HepG2 (cell line): ENCODE data around the gene NPC1. TPM values are rescaled to one million over a fixed set of nuclear protein-coding genes. Genes with fewer than 3 reads are reported as not detected.
A peak's percentile ranks its signal among the peaks of the same experiment; 100 is the strongest.

Experiments used
- ATAC-seq: fragments of 200-7000 bp; cut with Tn5 transposase; 3 replicates; pipeline ENCODE4 v1.9.1; 2020; ENCODE audit warnings: mild to moderate bottlenecking, moderate library complexity
- BruUV-seq: library from RNA; stranded (reverse); fragments of 400-500 nt; replicated peaks from 2 replicates; lab custom pipeline; 2021; lab: Mats Ljungman, UMichigan
- CTCF ChIA-PET: fragments of 300-600 bp; formaldehyde crosslinking; extraction: SDS; loops from one replicate; lab custom pipeline; 2021; ENCODE audit warnings: low total read pairs, inconsistent platforms, low intra/inter-chr PET ratio; lab: Yijun Ruan, JAX
- POLR2A ChIA-PET: fragments of 350-600 bp; sonication (Branson Sonifier 250); formaldehyde crosslinking; loops from one replicate; lab custom pipeline; 2020; ENCODE audit warnings: antibody characterized with exemption, inconsistent platforms; lab: Yijun Ruan, JAX
- DNase-seq: peaks from one replicate; pipeline ENCODE4 v3.0.0-alpha.2; 2015; ENCODE audit warnings: low spot score
- FAIRE-seq: peaks from 3 replicates; lab custom pipeline; 2011; peaks lifted over from hg19 to GRCh38; lab: Jason Lieb, UNC
- H2AFZ ChIP-seq: one replicate; pipeline ENCODE4 v1.6.1; 2011; ENCODE audit warnings: low read length, inconsistent platforms
- H3K27ac ChIP-seq: fragments of 300-600 bp; 3 replicates; pipeline ENCODE4 v1.8.0; 2011; ENCODE audit warnings: mixed run types, mild to moderate bottlenecking, mixed read lengths, low read length, inconsistent platforms; ENCODE audit not compliant: insufficient read depth; ENCODE audit errors: extremely low read length
- H3K27me3 ChIP-seq, 2 experiments: fragments of 200-600 bp in 1 of 2; 2 replicates in 1 of 2; 3 replicates in 1 of 2; pipeline versions ENCODE4 v1.6.0 to v1.8.0; 2011; ENCODE audit warnings: low read length in 2 of 2, mild to moderate bottlenecking in 2 of 2, moderate library complexity in 2 of 2, inconsistent platforms in 1 of 2; ENCODE audit not compliant: insufficient read depth in 2 of 2, control insufficient read depth in 1 of 2
- H3K36me3 ChIP-seq, 2 experiments: fragments of 200-600 bp in 1 of 2; replicated peaks in 1 of 2; 2 replicates in 1 of 2; 3 replicates in 1 of 2; pipeline versions ENCODE4 v1.5.1 to v1.8.0; 2011; ENCODE audit warnings: low read length in 2 of 2, inconsistent platforms in 1 of 2; ENCODE audit not compliant: insufficient read depth in 2 of 2, control insufficient read depth in 1 of 2
- H3K4me1 ChIP-seq: 2 replicates; pipeline ENCODE4 v1.5.1; 2012; ENCODE audit warnings: low read length, inconsistent platforms; ENCODE audit not compliant: insufficient read depth
- H3K4me2 ChIP-seq: 2 replicates; pipeline ENCODE4 v1.6.0; 2011; ENCODE audit warnings: low read depth, low read length, inconsistent platforms
- H3K4me3 ChIP-seq, 3 experiments: fragments of 200-600 bp in 1 of 3; sonication (generic), shearing (Covaris generic) in 1 of 3; replicated peaks in 1 of 3; 2 replicates each; pipeline ENCODE4 v1.5.1; 2011 to 2016; ENCODE audit warnings: low read length in 3 of 3, inconsistent platforms in 2 of 3, low read depth in 2 of 3, mild to moderate bottlenecking in 2 of 3, control low read depth in 1 of 3, mixed read lengths in 1 of 3; ENCODE audit not compliant: insufficient read depth in 1 of 3
- H3K79me2 ChIP-seq: one replicate; pipeline ENCODE4 v1.6.1; 2011; ENCODE audit warnings: low read length, inconsistent platforms; ENCODE audit not compliant: insufficient read depth
- H3K9ac ChIP-seq: 2 replicates; pipeline ENCODE4 v1.6.0; 2011; ENCODE audit warnings: mild to moderate bottlenecking, low read depth, low read length, inconsistent platforms; ENCODE audit not compliant: insufficient read depth
- H3K9me3 ChIP-seq: 2 replicates; pipeline ENCODE4 v1.5.1; 2012; ENCODE audit warnings: mild to moderate bottlenecking, low read length
- H4K20me1 ChIP-seq: 2 replicates; pipeline ENCODE4 v1.6.0; 2011; ENCODE audit warnings: inconsistent platforms, mild to moderate bottlenecking, low read length, moderate library complexity; ENCODE audit not compliant: insufficient read depth
- AGO1 ChIP-seq: fragments of 200-400 bp; formaldehyde crosslinking; IDR thresholded peaks from 2 replicates; pipeline ENCODE4 v1.6.1; 2017; ENCODE audit warnings: mild to moderate bottlenecking, low read depth, low read length, moderate library complexity; ENCODE audit not compliant: poor library complexity, severe bottlenecking
- ATRX ChIP-seq: sonication (generic); formaldehyde crosslinking; IDR thresholded peaks from 2 replicates; pipeline ENCODE4 v1.4.0; 2020; ENCODE audit warnings: missing genetic modification reagents, borderline replicate concordance
- KDM3A ChIP-seq: IDR thresholded peaks from 2 replicates; pipeline ENCODE4 v1.6.1; 2018; ENCODE audit warnings: low read depth, missing compliant biosample characterization
- LCORL ChIP-seq, 2 experiments: fragments of 450-650 bp in 1 of 2; sonication (generic) in 1 of 2; formaldehyde crosslinking in 1 of 2; IDR thresholded peaks; 2 replicates each; pipeline versions ENCODE4 v1.5.0 to v1.6.1; 2017 to 2020; ENCODE audit warnings: antibody characterized with exemption in 1 of 2, missing genetic modification reagents in 1 of 2
- LRRFIP1 ChIP-seq: sonication (generic); formaldehyde crosslinking; conservative IDR thresholded peaks from 2 replicates; pipeline ENCODE4 v1.4.0; 2020; ENCODE audit warnings: missing genetic modification reagents
- MED8 ChIP-seq: sonication (generic); formaldehyde crosslinking; IDR thresholded peaks from 2 replicates; pipeline ENCODE4 v1.8.1; 2023; ENCODE audit warnings: mild to moderate bottlenecking, missing genetic modification reagents; ENCODE audit not compliant: insufficient replicate concordance
- MLLT10 ChIP-seq: sonication (generic); formaldehyde crosslinking; IDR thresholded peaks from 2 replicates; pipeline ENCODE4 v1.4.0; 2020; ENCODE audit warnings: missing genetic modification reagents
- NFATC3 ChIP-seq: sonication (generic); formaldehyde crosslinking; IDR thresholded peaks from 2 replicates; pipeline ENCODE4 v1.5.1; 2020; ENCODE audit warnings: mild to moderate bottlenecking, missing genetic modification reagents
- NFE2 ChIP-seq: sonication (generic); formaldehyde crosslinking; IDR thresholded peaks from 2 replicates; pipeline ENCODE4 v1.4.0; 2020; ENCODE audit warnings: missing genetic modification reagents
- PITX1 ChIP-seq: sonication (generic); formaldehyde crosslinking; IDR thresholded peaks from 2 replicates; pipeline ENCODE4 v1.5.1; 2020; ENCODE audit warnings: mild to moderate bottlenecking, missing genetic modification reagents
- PPARG ChIP-seq: conservative IDR thresholded peaks from 2 replicates; pipeline ENCODE4 v1.6.1; 2016; ENCODE audit warnings: missing biosample characterization, missing genetic modification reagents
- SALL2 ChIP-seq: sonication (generic); formaldehyde crosslinking; IDR thresholded peaks from 2 replicates; pipeline ENCODE4 v1.8.1; 2023; ENCODE audit warnings: mild to moderate bottlenecking, missing genetic modification reagents, inconsistent platforms
- TARDBP ChIP-seq: sonication (generic); formaldehyde crosslinking; IDR thresholded peaks from 2 replicates; pipeline ENCODE4 v1.8.0; 2022; ENCODE audit warnings: mild to moderate bottlenecking, missing genetic modification reagents
- TCF12 ChIP-seq, 2 experiments: fragments of 450-650 bp in 1 of 2; sonication (generic) in 1 of 2; formaldehyde crosslinking in 1 of 2; IDR thresholded peaks; 2 replicates each; pipeline versions ENCODE4 v1.6.1 to v1.8.0; 2017 to 2022; ENCODE audit warnings: antibody characterized with exemption in 1 of 2, mild to moderate bottlenecking in 1 of 2, missing genetic modification reagents in 1 of 2, moderate library complexity in 1 of 2
- ZBTB2 ChIP-seq: sonication (generic); formaldehyde crosslinking; IDR thresholded peaks from 2 replicates; pipeline ENCODE4 v1.8.0; 2022; ENCODE audit warnings: low read depth, missing genetic modification reagents
- ZKSCAN8 ChIP-seq: IDR thresholded peaks from 2 replicates; pipeline ENCODE4 v1.6.1; 2016; ENCODE audit warnings: borderline replicate concordance, missing genetic modification reagents, missing compliant biosample characterization
- ZNF24 ChIP-seq: fragments of 450-650 bp; IDR thresholded peaks from 2 replicates; pipeline ENCODE4 v1.6.1; 2017; ENCODE audit warnings: antibody characterized with exemption, mild to moderate bottlenecking
- ZNF260 ChIP-seq: sonication (generic); formaldehyde crosslinking; IDR thresholded peaks from 2 replicates; pipeline ENCODE4 v1.4.0; 2020; ENCODE audit warnings: missing genetic modification reagents, low read depth, mild to moderate bottlenecking, borderline replicate concordance
- ZNF326 ChIP-seq: sonication (generic); formaldehyde crosslinking; IDR thresholded peaks from 2 replicates; pipeline ENCODE4 v1.4.0; 2020; ENCODE audit warnings: missing genetic modification reagents, borderline replicate concordance
- ZNF468 ChIP-seq: sonication (generic); formaldehyde crosslinking; IDR thresholded peaks from 2 replicates; pipeline ENCODE4 v1.8.0; 2022; ENCODE audit warnings: mild to moderate bottlenecking, moderate library complexity, missing genetic modification reagents
- ZNF674 ChIP-seq: sonication (generic); formaldehyde crosslinking; IDR thresholded peaks from 2 replicates; pipeline ENCODE4 v1.5.0; 2020; ENCODE audit warnings: low read depth, mild to moderate bottlenecking, missing genetic modification reagents
- ZNF780A ChIP-seq: sonication (generic); formaldehyde crosslinking; IDR thresholded peaks from 2 replicates; pipeline ENCODE4 v1.8.0; 2022; ENCODE audit warnings: mild to moderate bottlenecking, missing genetic modification reagents, moderate library complexity
- WGBS: methylation state at CpG from one replicate; pipeline ENCODE4 v1.1.6; 2017; ENCODE audit warnings: low lambda C conversion rate; 5-methylcytosine and 5-hydroxymethylcytosine counted together
- in situ Hi-C: cut with HindIII; loops from 2 replicates; pipeline ENCODE4 v1.10.0; 2017; ENCODE audit warnings: low pct_unique_long_range_greater_than_20kb; ENCODE audit not compliant: extremely low pct_ligation_motif_present
- intact Hi-C: fragments of 100-400 bp; cut with micrococcal nuclease; formaldehyde crosslinking; loops from one replicate; pipeline ENCODE4 v1.10.0; 2022; ENCODE audit not compliant: unreplicated experiment
- polyA plus RNA-seq, 8 experiments: library from polyadenylated mRNA; depleted of rRNA in 3 of 8; stranded (reverse) in 7 of 8; unstranded in 1 of 8; fragments of >200 nt; fragmentation: Illumina TruSeq in 4 of 8; extraction: Trizol in 4 of 8; gene quantifications; 2 replicates each; pipeline versions ENCODE4 v1.2.1 to v1.2.3, GENCODE V29; 2011 to 2016; ENCODE audit warnings: low read depth in 4 of 8, missing spikeins in 1 of 8, mixed read lengths in 1 of 8; ENCODE audit not compliant: insufficient read depth in 1 of 8
- total RNA-seq, 5 experiments: library from RNA; depleted of rRNA; stranded (reverse); fragments of >200 nt; fragmentation: Illumina TruSeq; extraction: Trizol; gene quantifications; 2 replicates each; pipeline ENCODE4 v1.2.3, GENCODE V29; 2016; ENCODE audit warnings: low read depth in 1 of 5
- TF ChIP-seq, protein P1 (sequence below): IDR thresholded peaks from 2 replicates; pipeline ENCODE4 v1.6.1; 2012; ENCODE audit warnings: inconsistent platforms

Gene NPC1
- total and polyA plus RNA-seq, 2 of the 13 experiments (the other 11 are each of a cell fraction or from before 2014, with no cell fraction given) = 46.5 to 114 TPM

GRCh38 chr18:23572012-23572411 is 14.3 kb downstream of the NPC1 start:
- ATAC-seq = peak; percentile 62
- TF ChIP-seq NFE2 (CRISPR knock-in tag) = no peak
- TF ChIP-seq PITX1 = no peak
- TF ChIP-seq TCF12 (IDR thresholded peaks at IDR 0.05) = no peak
- no peak for TF ChIP-seq TCF12 (CRISPR knock-in tag; IDR thresholded peaks at IDR 0.05)
- TF ChIP-seq ZNF326 (CRISPR knock-in tag) = no peak
- TF ChIP-seq MLLT10 (CRISPR knock-in tag) = no peak
- no peak for TF ChIP-seq AGO1
- TF ChIP-seq ATRX = no peak
- TF ChIP-seq PPARG (CRISPR knock-in tag) = peak; percentile 97
- TF ChIP-seq, protein P1, sequence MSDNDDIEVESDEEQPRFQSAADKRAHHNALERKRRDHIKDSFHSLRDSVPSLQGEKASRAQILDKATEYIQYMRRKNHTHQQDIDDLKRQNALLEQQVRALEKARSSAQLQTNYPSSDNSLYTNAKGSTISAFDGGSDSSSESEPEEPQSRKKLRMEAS = no peak
- no peak for TF ChIP-seq NFATC3 (CRISPR knock-in tag)
- no peak for TF ChIP-seq ZNF780A (CRISPR knock-in tag)
- TF ChIP-seq MED8 = no peak
- no peak for TF ChIP-seq TARDBP
- no peak for TF ChIP-seq ZNF468 (CRISPR knock-in tag)
- TF ChIP-seq ZKSCAN8 (CRISPR knock-in tag) = peak; percentile 49; the same call in 1 of the 2 replicates
- TF ChIP-seq ZNF674 (CRISPR knock-in tag) = no peak
- no peak for TF ChIP-seq LCORL (IDR thresholded peaks at IDR 0.05)
- TF ChIP-seq LCORL (CRISPR knock-in tag; IDR thresholded peaks at IDR 0.05) = no peak
- TF ChIP-seq ZNF24 = no peak
- no peak for TF ChIP-seq LRRFIP1 (CRISPR knock-in tag)
- no peak for TF ChIP-seq ZBTB2 (CRISPR knock-in tag)
- no peak for TF ChIP-seq ZNF260 (CRISPR knock-in tag)
- no peak for TF ChIP-seq SALL2 (CRISPR knock-in tag)
- no peak for TF ChIP-seq KDM3A (CRISPR knock-in tag)

More at GRCh38 chr18:23572012-23572411, 14.3 kb downstream of the NPC1 start:
- H2AFZ ChIP-seq = no peak overlapping the region
- H3K36me3 ChIP-seq = peaks cover 10 to 39% of the 10 kb centered on the region in 2 experiments
- no peak overlapping the region for H3K4me3 ChIP-seq
- H3K27me3 ChIP-seq = no peaks in the 10 kb centered on the region
- intact Hi-C loops (no loop called here), in situ Hi-C loops (no loop called here)
- ChIA-PET CTCF (no interaction called here), POLR2A (interaction anchor here (3.0 kb wide), 1 partner anchor 16 kb away, joined by 12 read pairs; no protein-coding TSS in a partner anchor)
- H3K79me2 ChIP-seq = peaks cover 38% of the 10 kb centered on the region
- BruUV-seq = no TSS peak
- H4K20me1 ChIP-seq = peaks cover 10% of the 10 kb centered on the region; the same call in 1 of the 2 replicates
- no peaks in the 10 kb centered on the region for H3K9me3 ChIP-seq
- H3K9ac ChIP-seq = no peak overlapping the region
- peak overlapping the region; percentile 74 for H3K27ac ChIP-seq
- DNase-seq (peak; percentile 78), FAIRE-seq (no peak)
- H3K4me1 ChIP-seq = peaks cover 83% of the 10 kb centered on the region
- H3K4me2 ChIP-seq = peak overlapping the region; percentile 24; the same call in 1 of the 2 replicates
- WGBS = 0% methylated on average over 2 of the region's 2 CpGs
